ENCODE results near the gene FAM83F. TPM values are rescaled to one million over a fixed set of nuclear protein-coding genes. Genes with fewer than 3 reads are reported as not detected.

FAM83F gene
- total RNA-seq, 1 experiment from 2014 or later: 8.1 TPM

GRCh38 chr22:39984006-39984405 is 10.7 kb upstream of the FAM83F start:
- Histone ChIP-seq H3F3A (ENCODE audit: insufficient read depth, low read depth) (no peaks in the 10 kb centered on the region), H3K27ac (no peak overlapping the region), H2AFZ (no peak overlapping the region), H3K4me1 (replicated peaks; ENCODE audit: insufficient read depth) (no peaks in the 10 kb centered on the region), H3K9me3 (ENCODE audit: insufficient read depth, low read depth) (no peaks in the 10 kb centered on the region), H3K4me2 (no peak overlapping the region), H3K79me2 (ENCODE audit: low read depth) (no peaks in the 10 kb centered on the region), H3K36me3 (ENCODE audit: low read depth) (no peaks in the 10 kb centered on the region), H4K20me1 (ENCODE audit: insufficient read depth) (no peaks in the 10 kb centered on the region; the same call in 1 of the 2 replicates), H3K9me2 (ENCODE audit: insufficient read depth) (no peaks in the 10 kb centered on the region), H3K27me3 (ENCODE audit: insufficient read depth, low read depth) (peaks cover 72% of the 10 kb centered on the region), H3K4me3 (no peak overlapping the region)
- intact Hi-C loops (cut with micrococcal nuclease; ENCODE audit: unreplicated experiment): no loop called here
- ChIA-PET CTCF (no interaction called here), POLR2A (ENCODE audit: unreplicated experiment) (interaction anchor here (0.6 kb wide), 1 partner anchor 168 kb away, joined by 4 read pairs; no protein-coding TSS in a partner anchor)
- BruUV-seq (replicated peaks): no TSS peak
- no peak for DNase-seq
- TF ChIP-seq CTCF (conservative IDR thresholded peaks at IDR 0.05): no peak
- no peak for TF ChIP-seq EZH2 (IDR thresholded peaks at IDR 0.05; ENCODE audit: low read depth)

- no peak overlapping the region for H3K4me3 ChIP-seq
- no peak overlapping the region for H3K27ac ChIP-seq
- H3K9me3 ChIP-seq (ENCODE audit: insufficient read depth, low read depth): no peaks in the 10 kb centered on the region
- H3K27me3 ChIP-seq (ENCODE audit: insufficient read depth, low read depth): peaks cover 71% of the 10 kb centered on the region
- POLR2A ChIA-PET (ENCODE audit: unreplicated experiment): no interaction called here
- no peaks in the 10 kb centered on the region; the same call in 1 of the 2 replicates for H4K20me1 ChIP-seq (ENCODE audit: insufficient read depth)
- no TSS peak for BruUV-seq (replicated peaks)
- no peak overlapping the region for H3K4me2 ChIP-seq
- intact Hi-C loops (cut with micrococcal nuclease; ENCODE audit: unreplicated experiment): no loop called here
- H3F3A ChIP-seq (ENCODE audit: insufficient read depth, low read depth): no peaks in the 10 kb centered on the region
- H3K4me1 ChIP-seq (replicated peaks; ENCODE audit: insufficient read depth): no peaks in the 10 kb centered on the region
- CTCF ChIA-PET: no interaction called here
- no peak for TF ChIP-seq CTCF (conservative IDR thresholded peaks at IDR 0.05)
- no peak for TF ChIP-seq EZH2 (IDR thresholded peaks at IDR 0.05; ENCODE audit: low read depth)
- no peak overlapping the region for H2AFZ ChIP-seq
- no peaks in the 10 kb centered on the region for H3K36me3 ChIP-seq (ENCODE audit: low read depth)
- no peaks in the 10 kb centered on the region for H3K79me2 ChIP-seq (ENCODE audit: low read depth)
- H3K9me2 ChIP-seq (ENCODE audit: insufficient read depth): no peaks in the 10 kb centered on the region
- DNase-seq: no peak
Observed at GRCh38 chr22:39984746-39985145, 10.0 kb upstream of the FAM83F start.

DNA sequence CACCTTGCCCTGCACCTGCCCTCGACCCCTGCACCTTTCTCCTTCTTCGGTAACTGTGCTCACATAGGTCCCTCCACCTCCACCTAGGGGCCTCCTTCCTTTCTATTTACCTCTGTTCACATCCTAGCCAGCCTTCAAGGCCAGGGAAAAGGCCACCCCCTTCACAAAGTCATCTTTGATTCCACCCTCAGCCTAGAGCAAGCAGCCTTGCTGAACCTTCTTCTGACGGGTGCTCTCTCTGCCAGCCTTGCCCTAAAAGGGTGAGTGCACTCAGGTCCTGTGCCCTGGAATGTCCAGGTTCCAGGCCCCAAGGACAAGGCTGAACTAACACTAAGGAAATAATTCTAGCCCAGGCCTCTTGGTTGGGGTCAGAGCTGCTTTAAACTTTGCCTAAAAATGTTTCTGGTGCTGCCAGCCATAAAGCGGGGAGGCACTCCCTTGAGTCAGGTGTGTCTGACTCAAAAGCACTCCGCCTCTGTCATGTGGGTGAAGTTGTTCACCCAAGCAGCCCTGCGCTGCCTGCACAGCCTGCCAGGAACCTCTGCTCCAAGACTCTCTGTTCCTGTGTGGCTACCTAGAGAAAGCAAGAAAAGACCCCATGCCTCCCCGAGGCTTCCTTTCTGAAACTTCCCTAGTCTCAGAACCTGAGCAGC is 9.2 kb upstream of the FAM83F start:
- no peak for TF ChIP-seq EZH2 (IDR thresholded peaks at IDR 0.05; ENCODE audit: low read depth)
- no peak for TF ChIP-seq CTCF (conservative IDR thresholded peaks at IDR 0.05)
- DNase-seq: no peak
- Histone ChIP-seq H3K4me1 (replicated peaks; ENCODE audit: insufficient read depth) (no peaks in the 10 kb centered on the region), H3K79me2 (ENCODE audit: low read depth) (no peaks in the 10 kb centered on the region), H4K20me1 (ENCODE audit: insufficient read depth) (no peaks in the 10 kb centered on the region; the same call in 1 of the 2 replicates), H3K27ac (no peak overlapping the region), H3F3A (ENCODE audit: insufficient read depth, low read depth) (no peaks in the 10 kb centered on the region), H2AFZ (no peak overlapping the region), H3K4me3 (no peak overlapping the region), H3K27me3 (ENCODE audit: insufficient read depth, low read depth) (peaks cover 68% of the 10 kb centered on the region), H3K4me2 (no peak overlapping the region), H3K36me3 (ENCODE audit: low read depth) (no peaks in the 10 kb centered on the region), H3K9me3 (ENCODE audit: insufficient read depth, low read depth) (no peaks in the 10 kb centered on the region), H3K9me2 (ENCODE audit: insufficient read depth) (no peaks in the 10 kb centered on the region)
- BruUV-seq (replicated peaks): no TSS peak
- ChIA-PET POLR2A (ENCODE audit: unreplicated experiment) (no interaction called here), CTCF (no interaction called here)
- intact Hi-C loops (cut with micrococcal nuclease; ENCODE audit: unreplicated experiment): no loop called here
